NOMO-1 treated with DMSO at 0.1 percent for 48 hours (cell line): Measurements from ENCODE around the gene UBB.

Source experiments
- DNase-seq: peaks from one replicate; lab custom pipeline; 2025; ENCODE audit not compliant: unreplicated experiment; lab: John Stamatoyannopoulos, UW

UBB gene

GRCh38 chr17:16417896-16418684 lies 37.2 kb downstream of the UBB start:
- DNase-seq, result no peak

GRCh38 chr17:16418685-16419068 lies 37.8 kb downstream of the UBB start:
- DNase-seq, result no peak

GRCh38 chr17:16419074-16419928 lies 38.4 kb downstream of the UBB start:
- DNase-seq, result no peak

GRCh38 chr17:16419929-16420271 lies 39.0 kb downstream of the UBB start:
- DNase-seq, result peak; percentile 18

GRCh38 chr17:16422416-16422815 lies 41.5 kb downstream of the UBB start:
- DNase-seq, result no peak

- no peak for DNase-seq
These were observed 42.5 kb downstream of the UBB start for GRCh38 chr17:16423226-16423872.

- no peak for DNase-seq
These were observed 44.3 kb downstream of the UBB start for GRCh38 chr17:16425202-16425601.

- DNase-seq, result no peak
These were observed 45.1 kb downstream of the UBB start for GRCh38 chr17:16425698-16426659.

- DNase-seq, result no peak
These were observed 46.1 kb downstream of the UBB start for GRCh38 chr17:16427020-16427419.

- peak; percentile 17 for DNase-seq
These were observed 47.4 kb downstream of the UBB start for GRCh38 chr17:16428098-16428882.

- no peak for DNase-seq
These were observed 48.2 kb downstream of the UBB start for GRCh38 chr17:16429083-16429482.

- DNase-seq, result no peak
These were observed 49.8 kb downstream of the UBB start for GRCh38 chr17:16430650-16431049.

GRCh38 chr17:16432017-16432416 lies 51.1 kb downstream of the UBB start:
- no peak for DNase-seq
